Activated CD4-positive, alpha-beta memory T cell treated with anti-CD3 and anti-CD28 coated beads, Interleukin-2, amount 10 ng/mL, durations not matched to agents 7 days and 5 days (primary cell): Measurements from ENCODE around the gene TREM2. TPM values are rescaled to one million over a fixed set of nuclear protein-coding genes. Genes with fewer than 3 reads are reported as not detected.
"Not testable (repeated sequence)": the region's sequence is repeated elsewhere in the genome, so short reads cannot be mapped to it uniquely, and the experiment has no call there.

Source experiments
- CTCF ChIA-PET: fragments of 350-600 bp; sonication (Branson Sonifier 250); formaldehyde crosslinking; loops from one replicate; lab custom pipeline; 2021; ENCODE audit warnings: antibody characterized with exemption, inconsistent platforms; lab: Charles Lee
- POLR2A ChIA-PET: fragments of 350-600 bp; sonication (Branson Sonifier 250); formaldehyde crosslinking; loops from one replicate; lab custom pipeline; 2021; ENCODE audit warnings: antibody characterized with exemption; lab: Charles Lee
- DNase-seq: peaks from one replicate; pipeline ENCODE4 v3.0.0-alpha.2; 2020
- H3K27ac Mint-ChIP-seq: one replicate; pipeline ENCODE4 v1.8.0; 2021; ENCODE audit warnings: mild to moderate bottlenecking, mixed read lengths
- H3K27me3 Mint-ChIP-seq: one replicate; pipeline ENCODE4 v1.8.0; 2021; ENCODE audit warnings: mixed read lengths
- H3K36me3 Mint-ChIP-seq: one replicate; pipeline ENCODE4 v1.8.0; 2021; ENCODE audit warnings: low read depth, mixed read lengths
- H3K4me1 Mint-ChIP-seq: one replicate; pipeline ENCODE4 v1.8.0; 2021; ENCODE audit warnings: mixed read lengths
- H3K4me3 Mint-ChIP-seq: one replicate; pipeline ENCODE4 v1.8.0; 2021; ENCODE audit warnings: mild to moderate bottlenecking, mixed read lengths
- H3K9me3 Mint-ChIP-seq: one replicate; pipeline ENCODE4 v1.8.0; 2021; ENCODE audit warnings: mixed read lengths
- total RNA-seq, 2 experiments: library from RNA; stranded (reverse); gene quantifications; one replicate each; pipeline ENCODE4 v1.2.3, GENCODE V29; 2021

TREM2 gene
- total RNA-seq, 2 experiments from 2014 or later = not detected

DNA sequence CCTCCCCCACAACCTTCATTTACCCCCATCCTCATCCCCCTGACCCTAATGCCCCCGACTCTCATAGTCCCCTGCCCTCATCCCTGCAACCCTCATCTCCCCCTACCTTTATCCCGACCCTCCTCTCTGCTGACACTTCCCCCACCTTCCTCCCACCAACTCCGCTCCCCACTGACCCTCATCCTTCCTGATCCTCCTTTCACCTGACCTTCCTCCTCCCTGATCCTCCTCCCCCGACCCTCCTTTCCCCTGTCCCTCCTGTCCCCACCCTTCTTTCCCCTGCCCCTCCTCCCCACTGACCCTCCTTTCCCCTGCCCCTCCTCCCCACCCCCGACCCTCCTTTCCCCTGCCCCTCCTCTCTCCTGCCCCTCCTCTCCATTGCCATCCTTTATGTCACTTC lies 31.0 kb upstream of the TREM2 start:
- CTCF ChIA-PET = no interaction called here
- Mint-ChIP-seq H3K27me3 (no peaks in the 10 kb centered on the region), H3K4me3 (no peak overlapping the region), H3K27ac (no peak overlapping the region), H3K36me3 (peaks cover 81% of the 10 kb centered on the region), H3K4me1 (peaks cover 45% of the 10 kb centered on the region), H3K9me3 (peaks cover 8% of the 10 kb centered on the region)
- POLR2A ChIA-PET = no interaction called here
- DNase-seq = no peak

DNA sequence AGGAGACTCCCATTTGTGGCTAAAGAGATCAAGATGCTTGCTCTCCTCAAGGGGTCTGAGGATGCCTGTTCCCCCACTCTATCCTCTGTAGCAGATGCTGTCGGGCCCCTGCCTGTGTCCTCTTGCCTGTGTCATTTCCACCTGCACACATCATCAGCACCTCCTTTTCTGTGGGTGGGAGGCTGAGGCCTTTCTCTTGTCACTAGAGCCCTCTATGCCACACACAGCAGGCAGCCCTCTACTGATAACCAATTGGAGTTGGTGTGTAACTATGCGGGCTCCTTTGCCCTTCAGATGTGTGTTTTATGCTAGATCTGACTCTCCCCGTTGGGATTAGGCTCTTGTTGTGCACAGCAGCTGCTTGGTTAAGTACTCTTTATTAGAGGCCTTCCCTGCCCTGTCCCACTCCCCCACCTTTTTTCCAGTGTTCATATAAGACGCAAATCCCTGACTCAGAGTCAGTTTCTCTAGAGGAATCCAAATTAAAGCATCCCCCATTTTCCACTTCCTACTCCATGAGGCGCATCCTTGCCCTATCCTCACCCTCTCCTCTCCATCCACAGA lies 30.3 kb upstream of the TREM2 start:
- Mint-ChIP-seq H3K4me3 (no peak overlapping the region), H3K9me3 (peaks cover 8% of the 10 kb centered on the region), H3K4me1 (peaks cover 45% of the 10 kb centered on the region), H3K36me3 (peaks cover 80% of the 10 kb centered on the region), H3K27ac (peak overlapping the region; percentile 14), H3K27me3 (no peaks in the 10 kb centered on the region)
- DNase-seq = no peak
- ChIA-PET CTCF (no interaction called here), POLR2A (no interaction called here)

DNA sequence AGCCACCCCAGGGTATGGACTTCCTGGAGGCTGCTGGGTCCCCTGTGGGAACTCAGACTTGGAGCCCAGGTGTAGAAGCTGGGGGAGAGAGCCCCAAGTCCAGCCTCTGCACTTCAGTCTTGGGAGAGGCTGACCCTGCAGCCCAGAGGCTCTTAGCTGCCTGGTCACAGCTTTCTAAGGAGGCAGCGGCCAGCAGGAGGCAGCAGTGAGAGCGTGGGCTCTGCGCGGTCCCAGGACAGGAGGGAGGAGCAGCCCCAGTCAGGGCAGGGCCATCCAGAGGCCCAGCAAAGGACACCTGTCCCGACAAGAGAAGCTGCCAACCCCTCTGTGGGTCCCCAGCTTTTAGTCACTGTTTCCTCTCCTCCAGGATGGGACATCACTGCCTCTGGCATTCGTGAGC lies 28.7 kb upstream of the TREM2 start:
- Mint-ChIP-seq H3K9me3 (peaks cover 8% of the 10 kb centered on the region), H3K4me3 (no peak overlapping the region), H3K36me3 (peaks cover 63% of the 10 kb centered on the region), H3K27ac (peak overlapping the region; percentile 21), H3K4me1 (peaks cover 44% of the 10 kb centered on the region), H3K27me3 (no peaks in the 10 kb centered on the region)
- peak; percentile 16 for DNase-seq
- CTCF ChIA-PET = interaction anchor here (1.7 to 2.1 kb wide), 2 partner anchors 9 to 11 kb away, joined by 6 to 12 read pairs; no protein-coding TSS in a partner anchor
- POLR2A ChIA-PET = interaction anchor here (1.9 kb wide), 1 partner anchor 9 kb away, joined by 10 read pairs; the partner anchor contains the start of gene TREML2

DNA sequence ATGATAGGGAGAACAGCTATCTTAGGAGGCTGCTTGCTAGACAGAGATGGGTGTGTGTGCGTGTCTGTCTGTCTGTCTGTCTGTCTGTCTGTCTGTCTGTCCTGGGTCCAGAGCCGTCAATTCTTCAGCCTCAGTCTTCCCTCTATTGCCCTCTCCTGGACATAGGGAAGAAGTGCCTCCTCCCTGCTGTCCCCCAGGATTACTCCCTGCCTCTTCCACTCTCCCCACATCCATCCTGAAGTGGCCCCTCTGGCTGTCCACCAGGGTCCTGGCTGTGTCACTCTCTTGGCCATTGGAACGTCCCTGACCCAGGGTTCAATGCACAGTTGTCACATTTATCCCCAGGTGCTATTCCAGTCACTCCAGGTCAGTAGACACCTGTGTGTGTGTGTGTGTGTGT lies 27.9 kb upstream of the TREM2 start:
- Mint-ChIP-seq H3K4me3 (no peak overlapping the region), H3K4me1 (peaks cover 50% of the 10 kb centered on the region), H3K27ac (no peak overlapping the region), H3K27me3 (no peaks in the 10 kb centered on the region), H3K9me3 (peaks cover 8% of the 10 kb centered on the region), H3K36me3 (peaks cover 56% of the 10 kb centered on the region)
- DNase-seq = no peak
- CTCF ChIA-PET = interaction anchor here (1.4 to 2.1 kb wide), 2 partner anchors 9 to 11 kb away, joined by 3 to 6 read pairs; no protein-coding TSS in a partner anchor
- POLR2A ChIA-PET = interaction anchor here (1.9 to 3.8 kb wide), 2 partner anchors 10 kb away, joined by 10 to 31 read pairs; partner anchors contain the start of gene TREML2

DNA sequence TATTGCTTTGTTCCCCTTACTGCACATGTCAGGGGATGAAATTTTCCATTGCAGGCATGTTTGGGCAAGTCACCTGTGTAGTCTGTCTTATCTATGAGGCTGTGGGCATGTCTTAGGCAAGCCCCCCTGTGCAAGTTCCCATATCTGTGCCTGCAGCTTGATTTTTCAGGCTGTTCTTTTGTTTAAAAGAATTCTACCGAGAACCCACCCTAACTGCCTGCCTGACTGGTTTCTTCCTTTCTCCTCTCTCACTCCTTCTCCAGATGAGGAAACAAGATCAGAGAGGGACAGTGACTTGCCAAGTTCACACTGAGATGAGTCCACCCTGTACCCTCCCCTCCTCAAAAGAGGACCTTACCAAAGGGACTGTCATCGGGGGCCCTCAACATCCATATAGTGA lies 27.1 kb upstream of the TREM2 start:
- H3K27ac Mint-ChIP-seq = no peak overlapping the region
- POLR2A ChIA-PET = interaction anchor here (3.8 kb wide), 1 partner anchor 11 kb away, joined by 31 read pairs; the partner anchor contains the start of gene TREML2

DNA sequence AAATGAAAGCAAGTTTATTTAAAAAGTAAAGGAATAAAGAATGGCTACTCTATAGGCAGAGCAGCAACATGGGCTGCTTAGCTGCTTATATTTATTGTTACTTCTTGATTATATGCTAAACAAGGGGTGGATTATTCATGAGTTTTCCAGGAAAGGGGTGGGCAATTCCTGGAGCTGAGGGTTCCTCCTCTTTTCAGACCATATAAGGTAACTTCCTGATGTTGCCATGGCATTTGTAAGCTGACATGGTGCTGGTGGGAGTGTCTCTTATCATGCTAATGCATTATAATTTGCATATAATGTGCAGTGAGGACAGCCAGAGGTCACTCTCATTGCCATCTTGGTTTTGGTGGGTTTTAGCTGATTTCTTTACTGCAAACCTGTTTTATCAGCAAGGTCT lies 26.1 kb upstream of the TREM2 start:
- ChIA-PET CTCF (interaction anchor here (0.6 to 1.4 kb wide), 2 partner anchors 7 to 123 kb away, joined by 3 read pairs; no protein-coding TSS in a partner anchor), POLR2A (interaction anchor here (0.6 to 3.8 kb wide), 2 partner anchors 12 to 72 kb away, joined by 3 to 31 read pairs; partner anchors contain the start of gene TREML2)
- Mint-ChIP-seq H3K36me3 (peaks cover 39% of the 10 kb centered on the region), H3K4me1 (peaks cover 40% of the 10 kb centered on the region)
- H3K27me3 Mint-ChIP-seq, H3K4me3 Mint-ChIP-seq, H3K9me3 Mint-ChIP-seq, DNase-seq, H3K27ac Mint-ChIP-seq: not testable (repeated sequence)

More for the DNA sequence above, 27.1 kb upstream of the TREM2 start:
- Mint-ChIP-seq H3K4me3 (no peak overlapping the region), H3K9me3 (peaks cover 8% of the 10 kb centered on the region), H3K4me1 (peaks cover 49% of the 10 kb centered on the region), H3K27me3 (no peaks in the 10 kb centered on the region), H3K36me3 (peaks cover 47% of the 10 kb centered on the region)
- DNase-seq = peak; percentile 1
- CTCF ChIA-PET = interaction anchor here (1.4 kb wide), 1 partner anchor 8 kb away, joined by 3 read pairs; no protein-coding TSS in a partner anchor

DNA sequence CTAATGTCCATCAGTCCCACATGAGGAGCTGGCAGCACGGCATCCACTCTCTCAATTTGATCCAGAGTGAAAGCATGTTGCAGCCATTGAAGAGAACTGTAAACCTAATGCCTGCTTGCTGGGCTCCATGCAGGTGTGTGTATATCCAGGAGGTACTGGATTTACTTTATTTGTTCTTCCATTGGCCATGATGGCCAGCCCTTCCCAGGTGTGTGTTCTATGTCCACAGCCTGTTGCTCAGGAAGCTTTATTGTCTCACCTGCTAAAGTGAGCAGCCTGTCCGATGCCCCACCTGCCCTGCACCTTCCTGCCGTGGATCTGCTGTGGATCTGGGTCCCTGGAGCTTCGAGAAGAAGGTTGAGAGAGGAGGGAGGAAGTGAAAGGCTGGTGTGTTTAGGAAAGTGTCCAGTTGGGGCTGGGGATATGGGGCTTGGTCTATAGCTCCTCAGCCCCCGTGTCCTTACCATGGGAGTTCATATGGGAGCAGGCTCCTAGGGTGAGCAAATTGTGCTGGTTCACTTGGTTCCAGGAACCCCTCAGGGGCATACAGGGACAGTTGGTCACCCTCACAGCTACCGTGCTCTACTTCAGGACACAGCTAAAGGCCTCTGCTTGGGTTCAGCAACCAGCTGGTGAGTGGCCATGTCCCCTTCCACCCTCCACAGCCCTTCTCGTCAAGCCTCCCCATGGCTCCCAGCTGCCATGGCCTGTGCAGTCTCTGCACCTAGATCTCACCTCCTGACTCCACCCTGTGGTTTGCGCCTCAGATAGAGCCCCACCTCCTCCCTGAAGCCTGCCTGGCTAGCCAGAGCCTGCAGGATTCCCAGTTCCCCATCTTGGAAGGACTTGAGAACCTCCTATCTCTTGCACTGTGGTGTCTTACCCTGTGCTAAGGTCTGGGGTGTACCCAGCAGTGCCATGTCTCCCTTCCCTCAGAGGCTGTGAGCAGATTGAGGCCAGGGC lies 25.3 kb upstream of the TREM2 start:
- Mint-ChIP-seq H3K4me1 (peaks cover 37% of the 10 kb centered on the region), H3K9me3 (peaks cover 8% of the 10 kb centered on the region), H3K27me3 (no peaks in the 10 kb centered on the region), H3K36me3 (peaks cover 34% of the 10 kb centered on the region), H3K4me3 (no peak overlapping the region), H3K27ac (no peak overlapping the region)
- ChIA-PET POLR2A (interaction anchor here (1.5 to 3.8 kb wide), 2 partner anchors 9 to 13 kb away, joined by 4 to 31 read pairs; partner anchors contain the start of gene TREML2), CTCF (no interaction called here)
- no peak for DNase-seq

DNA sequence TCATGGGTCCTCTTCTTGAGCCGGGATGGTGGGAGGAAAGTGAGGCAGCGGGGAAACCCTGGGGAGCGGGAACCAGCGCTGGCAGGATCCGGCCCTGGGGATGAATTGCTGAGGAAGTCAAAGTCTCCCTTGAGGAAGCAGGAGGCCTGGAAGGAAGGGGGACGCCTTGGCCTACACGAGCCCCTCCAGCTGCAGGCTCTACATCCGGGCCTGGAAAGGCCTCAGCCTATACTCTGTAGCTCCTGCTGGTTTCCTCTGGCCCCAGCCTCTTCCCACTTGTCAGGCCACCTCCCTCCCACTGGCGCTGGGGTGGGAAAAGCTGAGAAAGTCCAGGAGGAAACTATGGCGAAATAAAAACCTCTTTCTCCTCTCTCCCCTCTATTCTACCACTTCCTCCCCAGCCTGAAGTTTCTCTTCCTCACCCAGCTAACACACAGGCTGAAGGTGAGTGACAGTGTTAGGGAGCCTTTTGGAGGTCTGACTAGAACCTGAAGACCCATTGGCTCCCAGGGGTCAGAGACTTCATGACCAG lies 23.2 kb upstream of the TREM2 start:
- POLR2A ChIA-PET = no interaction called here
- Mint-ChIP-seq H3K4me1 (peaks cover 50% of the 10 kb centered on the region), H3K27me3 (no peaks in the 10 kb centered on the region)

DNA sequence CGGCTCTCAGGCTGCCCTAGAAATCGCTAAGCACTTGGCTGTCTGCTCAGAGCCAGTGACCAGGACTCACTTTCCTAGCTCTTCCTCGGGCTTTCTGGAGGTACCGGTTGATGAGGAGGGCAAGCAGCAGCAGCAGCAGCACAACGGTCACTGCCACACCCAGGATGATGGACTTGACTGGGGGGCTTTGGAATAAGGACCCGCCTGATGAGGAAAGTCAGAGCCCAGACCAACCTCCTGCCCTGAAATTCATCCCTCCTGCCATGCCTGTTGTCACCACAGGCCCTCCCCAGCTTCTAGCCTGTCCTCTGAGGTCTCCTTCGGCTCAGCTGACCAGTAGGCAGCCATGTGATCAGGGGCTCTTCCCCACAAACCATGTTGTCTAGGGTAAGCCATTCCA lies 21.8 kb upstream of the TREM2 start:
- DNase-seq = peak; percentile 12
- peaks cover 5% of the 10 kb centered on the region for H3K9me3 Mint-ChIP-seq
- peaks cover 6% of the 10 kb centered on the region for H3K36me3 Mint-ChIP-seq
- POLR2A ChIA-PET = interaction anchor here (1.2 kb wide), 1 partner anchor 16 kb away, joined by 7 read pairs; the partner anchor contains the start of gene TREML2
- no peak overlapping the region for H3K4me3 Mint-ChIP-seq
- H3K4me1 Mint-ChIP-seq = peaks cover 50% of the 10 kb centered on the region
- H3K27ac Mint-ChIP-seq = no peak overlapping the region
- CTCF ChIA-PET = no interaction called here
- peaks cover under 1% of the 10 kb centered on the region for H3K27me3 Mint-ChIP-seq

More for the DNA sequence above, 23.2 kb upstream of the TREM2 start:
- DNase-seq = peak; percentile 0
- Mint-ChIP-seq H3K36me3 (peaks cover 18% of the 10 kb centered on the region), H3K27ac (no peak overlapping the region), H3K4me3 (no peak overlapping the region), H3K9me3 (peaks cover 8% of the 10 kb centered on the region)
- CTCF ChIA-PET = no interaction called here

DNA sequence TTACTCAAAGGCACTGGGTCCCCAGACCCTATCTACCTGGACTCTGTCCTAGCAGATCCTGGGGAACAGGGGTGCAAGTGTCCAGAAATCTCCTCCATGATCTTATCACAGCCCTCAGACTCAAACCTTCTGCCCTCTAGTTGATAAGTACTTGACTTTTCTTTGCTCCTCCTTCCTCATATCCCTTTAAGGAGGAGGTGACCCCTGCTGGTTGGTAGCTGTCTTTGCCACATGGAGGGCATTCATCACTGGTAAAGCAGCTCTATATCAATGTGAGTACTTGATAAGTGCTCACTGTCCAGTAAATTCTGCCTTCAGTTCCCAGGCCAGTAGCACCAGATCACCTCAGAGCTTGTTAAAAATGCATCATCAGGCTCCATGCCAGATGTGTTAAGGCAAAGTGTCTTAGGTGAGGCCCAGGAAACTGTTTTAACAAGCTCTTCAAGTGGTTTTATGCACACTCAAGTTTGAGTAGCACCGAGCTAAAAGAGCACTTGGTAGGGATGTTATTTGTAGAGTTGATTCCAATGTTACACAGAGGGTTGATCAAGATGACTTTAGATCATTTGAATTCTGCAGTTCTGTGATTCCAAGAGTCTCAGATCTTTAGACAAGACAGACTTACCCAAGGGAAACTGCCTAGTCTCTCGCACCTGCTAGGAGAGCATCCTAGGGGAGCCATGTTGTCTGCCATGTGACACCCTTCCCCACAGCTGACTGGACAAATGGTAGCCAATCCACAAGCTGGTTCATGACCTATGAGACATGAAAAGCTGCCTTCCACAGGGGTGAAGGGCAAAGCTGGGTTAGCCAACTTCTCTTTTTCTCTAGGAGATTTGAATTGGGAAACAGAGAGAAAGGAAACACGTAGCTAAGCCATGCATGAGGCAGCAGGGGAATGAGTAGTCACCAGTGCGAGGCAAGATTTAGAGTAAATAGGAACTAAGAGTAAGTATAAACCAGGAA lies 19.4 kb upstream of the TREM2 start:
- Mint-ChIP-seq H3K27ac (no peak overlapping the region), H3K36me3 (no peaks in the 10 kb centered on the region), H3K9me3 (no peaks in the 10 kb centered on the region), H3K27me3 (peaks cover 11% of the 10 kb centered on the region), H3K4me3 (no peak overlapping the region), H3K4me1 (peaks cover 33% of the 10 kb centered on the region)
- DNase-seq = peak; percentile 68
- POLR2A ChIA-PET = interaction anchor here (1.5 kb wide), 1 partner anchor 110 kb away, joined by 5 read pairs; the partner anchor contains the start of genes NFYA and OARD1
- CTCF ChIA-PET = interaction anchor here (0.7 to 3.7 kb wide), 31 partner anchors 8 to 427 kb away, joined by 3 to 51 read pairs (median 6); partner anchors contain the start of genes NFYA, OARD1, TREML1 and TREML2

DNA sequence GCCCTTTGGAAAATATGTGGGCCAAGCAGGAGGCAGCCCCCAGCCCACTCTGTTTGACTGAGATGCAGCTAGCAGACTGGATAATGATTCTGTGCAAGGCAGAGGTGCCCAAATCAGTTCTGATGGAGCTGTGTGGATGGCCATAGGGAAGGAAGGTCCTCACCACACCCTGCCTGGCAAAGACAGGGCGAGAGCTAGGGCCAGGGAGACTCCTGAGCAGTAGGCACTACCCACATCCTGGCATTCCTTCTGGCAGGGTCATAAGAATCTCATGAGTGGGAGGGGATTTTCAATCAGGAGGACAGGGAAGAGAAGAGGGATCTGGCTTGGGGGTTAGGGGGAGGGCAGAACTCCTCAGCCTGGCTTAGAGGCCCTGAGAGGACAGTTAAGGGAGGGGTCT lies 18.6 kb upstream of the TREM2 start:
- no peak for DNase-seq
- Mint-ChIP-seq H3K36me3 (no peaks in the 10 kb centered on the region), H3K4me1 (peaks cover 28% of the 10 kb centered on the region), H3K9me3 (no peaks in the 10 kb centered on the region), H3K4me3 (no peak overlapping the region), H3K27ac (peak overlapping the region; percentile 2), H3K27me3 (peaks cover 16% of the 10 kb centered on the region)
- CTCF ChIA-PET = interaction anchor here (0.7 to 3.7 kb wide), 22 partner anchors 8 to 154 kb away, joined by 3 to 51 read pairs (median 6); partner anchors contain the start of gene TREML2
- POLR2A ChIA-PET = interaction anchor here (0.7 to 1.5 kb wide), 2 partner anchors 110 to 138 kb away, joined by 3 to 5 read pairs; partner anchors contain the start of genes NFYA and OARD1
